OCI-LY1 (cell line): Measurements from ENCODE around the gene ADAD2.

Experiments
- CTCF ChIP-seq: fragments of 200-600 bp; sonication (generic), shearing (Covaris generic); IDR thresholded peaks from 2 replicates; pipeline ENCODE4 v1.5.1; 2017; ENCODE audit warnings: mild to moderate bottlenecking, antibody characterized with exemption, low read length, moderate library complexity, mixed read lengths
- EZH2 ChIP-seq: fragments of 200-600 bp; sonication (generic), shearing (Covaris generic); IDR thresholded peaks from 2 replicates; pipeline ENCODE4 v1.8.0; 2017; ENCODE audit warnings: borderline replicate concordance, mixed run types, mild to moderate bottlenecking, antibody characterized with exemption, low read length, moderate library complexity, mixed read lengths

GRCh38 chr16:84241778-84242177, 50.8 kb downstream of the ADAD2 start:
- no peak for TF ChIP-seq CTCF
- no peak for TF ChIP-seq EZH2
